K562 (cell line): ENCODE measurements around the gene NISCH. TPM values are rescaled to one million over a fixed set of nuclear protein-coding genes. Genes with fewer than 3 reads are reported as not detected.

ENCODE experiments used
- ATAC-seq: fragments of 200-7000 bp; cut with Tn5 transposase; 3 replicates; pipeline ENCODE4 v1.9.1; 2020; ENCODE audit warnings: moderate library complexity
- BruUV-seq: library from RNA; stranded (reverse); fragments of 400-500 nt; replicated peaks from 2 replicates; lab custom pipeline; 2021; lab: Mats Ljungman, UMichigan
- CTCF ChIA-PET: fragments of 300-600 bp; formaldehyde crosslinking; extraction: SDS; loops from one replicate; lab custom pipeline; 2021; ENCODE audit warnings: low intra/inter-chr PET ratio; lab: Yijun Ruan, JAX
- POLR2A ChIA-PET: fragments of 300-600, 350-650 bp; sonication (Branson Sonifier 250); formaldehyde crosslinking; extraction: SDS; loops from one replicate; lab custom pipeline; 2021; ENCODE audit warnings: antibody characterized with exemption, inconsistent platforms; lab: Yijun Ruan, JAX
- DNase-seq, 4 experiments: peaks; one replicate each; pipeline versions ENCODE4 v3.0.0 to v3.0.0-alpha.2; 2011 to 2018; ENCODE audit warnings: low spot score in 3 of 4, mixed read lengths in 3 of 4; ENCODE audit errors: extremely low read depth in 1 of 4
- FAIRE-seq: peaks from 2 replicates; lab custom pipeline; 2011; peaks lifted over from hg19 to GRCh38; lab: Jason Lieb, UNC
- H2AFZ ChIP-seq: 2 replicates; pipeline ENCODE4 v1.6.0; 2011; ENCODE audit warnings: low read depth, low read length, control low read depth, inconsistent platforms
- H3K27ac ChIP-seq: fragments of 200-600 bp; 3 replicates; pipeline ENCODE4 v1.8.0; 2011; ENCODE audit warnings: low read depth, mild to moderate bottlenecking, control low read depth, inconsistent platforms, low read length, moderate library complexity, mixed read lengths; ENCODE audit errors: extremely low read depth
- H3K27me3 ChIP-seq, 2 experiments: fragments of 300-600 bp in 1 of 2; 2 replicates in 1 of 2; 3 replicates in 1 of 2; pipeline versions ENCODE4 v1.6.0 to v1.8.0; 2011; ENCODE audit warnings: inconsistent platforms in 2 of 2, low read length in 2 of 2, mild to moderate bottlenecking in 1 of 2, mixed read lengths in 1 of 2, moderate library complexity in 1 of 2; ENCODE audit not compliant: control insufficient read depth in 2 of 2, insufficient read depth in 2 of 2
- H3K36me3 ChIP-seq: fragments of 300-600 bp; 3 replicates; pipeline ENCODE4 v1.8.0; 2011; ENCODE audit warnings: mild to moderate bottlenecking, low read length, inconsistent platforms; ENCODE audit not compliant: control insufficient read depth, insufficient read depth
- H3K4me1 ChIP-seq, 2 experiments: fragments of 200-600 bp in 1 of 2; replicated peaks in 1 of 2; 2 replicates in 1 of 2; 3 replicates in 1 of 2; pipeline versions ENCODE4 v1.5.1 to v1.8.0; 2011; ENCODE audit warnings: inconsistent platforms in 2 of 2, low read length in 2 of 2, mild to moderate bottlenecking in 1 of 2, mixed read lengths in 1 of 2, moderate library complexity in 1 of 2; ENCODE audit not compliant: control insufficient read depth in 2 of 2, insufficient read depth in 2 of 2
- H3K4me2 ChIP-seq: 2 replicates; pipeline ENCODE4 v1.6.1; 2011; ENCODE audit warnings: low read length, control low read depth, inconsistent platforms, mixed read lengths; ENCODE audit not compliant: insufficient read depth
- H3K4me3 ChIP-seq: fragments of 200-600 bp; sonication (generic), shearing (Covaris generic); 2 replicates; pipeline ENCODE4 v1.5.1; 2016; ENCODE audit warnings: control low read depth, inconsistent platforms
- H3K79me2 ChIP-seq: fragments of 200-600 bp; 3 replicates; pipeline ENCODE4 v1.8.0; 2011; ENCODE audit warnings: low read length, inconsistent platforms; ENCODE audit not compliant: control insufficient read depth, insufficient read depth
- H3K9ac ChIP-seq, 2 experiments: 2 replicates each; pipeline versions ENCODE4 v1.6.0 to v1.6.1; 2011; ENCODE audit warnings: low read depth in 2 of 2, low read length in 2 of 2, control low read depth in 1 of 2, inconsistent platforms in 1 of 2, mild to moderate bottlenecking in 1 of 2, mixed read lengths in 1 of 2; ENCODE audit not compliant: insufficient read depth in 1 of 2
- H3K9me1 ChIP-seq: one replicate; pipeline ENCODE4 v1.6.0; 2011; ENCODE audit warnings: inconsistent platforms, mild to moderate bottlenecking, low read length, moderate library complexity; ENCODE audit not compliant: control insufficient read depth, insufficient read depth
- H3K9me3 ChIP-seq: replicated peaks from 2 replicates; pipeline ENCODE4 v1.5.1; 2011; ENCODE audit warnings: low read depth, low read length, inconsistent platforms; ENCODE audit not compliant: control insufficient read depth, insufficient read depth
- H4K20me1 ChIP-seq: replicated peaks from 2 replicates; pipeline ENCODE4 v1.6.1; 2011; ENCODE audit warnings: low read length, inconsistent platforms, mixed read lengths; ENCODE audit not compliant: control insufficient read depth, insufficient read depth
- CREB5 ChIP-seq: fragments of 250-450 bp; sonication (Bioruptor Pico); IDR thresholded peaks from 2 replicates; pipeline ENCODE4 v1.5.0; 2020; ENCODE audit warnings: mild to moderate bottlenecking
- ETS1 ChIP-seq: conservative IDR thresholded peaks from 2 replicates; pipeline ENCODE4 v1.6.1; 2011; ENCODE audit warnings: low read depth, mild to moderate bottlenecking, low read length; ENCODE audit not compliant: control insufficient read depth
- ZBTB2 ChIP-seq: fragments of 450-650 bp; IDR thresholded peaks from 2 replicates; pipeline ENCODE4 v1.6.1; 2016; ENCODE audit warnings: antibody characterized with exemption
- ZFP1 ChIP-seq: fragments of 450-650 bp; formaldehyde crosslinking; IDR thresholded peaks from 2 replicates; pipeline ENCODE4 v1.4.0; 2020; ENCODE audit warnings: mild to moderate bottlenecking, mixed read lengths
- WGBS: fragments of 100-300 bp; shearing (Covaris generic); methylation state at CpG from one replicate; pipeline ENCODE4 v1.1.6; 2016; ENCODE audit warnings: low coverage, mixed read lengths; ENCODE audit not compliant: insufficient coverage; ENCODE audit errors: missing lambda C conversion rate; 5-methylcytosine and 5-hydroxymethylcytosine counted together
- in situ Hi-C: fragments of 300-500 bp; cut with MboI; formaldehyde crosslinking; loops from 4 replicates; pipeline ENCODE4 v1.15.0; 2018; ENCODE audit warnings: inconsistent platforms, mixed read lengths
- intact Hi-C: fragments of 100-400 bp; cut with micrococcal nuclease; formaldehyde crosslinking; loops from 2 replicates; pipeline ENCODE4 v1.14.2; 2022
- polyA plus RNA-seq, 8 experiments: library from polyadenylated mRNA; depleted of rRNA in 4 of 8; stranded (reverse) in 5 of 8; unstranded in 3 of 8; fragments of >200 nt; fragmentation: Nextera tagmentation in 2 of 8; fragmentation: Illumina TruSeq in 1 of 8; extraction: Ambion mirVana in 2 of 8; extraction: Trizol in 1 of 8; gene quantifications; 2 replicates each; pipeline versions ENCODE4 v1.2.1 to v1.2.3, GENCODE V29; 2011 to 2014; ENCODE audit warnings: inconsistent platforms in 1 of 8, missing spikeins in 1 of 8
- total RNA-seq, 7 experiments: library from RNA; depleted of rRNA in 6 of 7; stranded (reverse); fragments of >200 nt in 6 of 7; fragmentation: Illumina TruSeq in 2 of 7; extraction: Trizol in 2 of 7; gene quantifications; 2 replicates each; pipeline versions ENCODE4 v1.2.1 to v1.2.3, GENCODE V29; 2011 to 2021; ENCODE audit warnings: low replicate concordance in 1 of 7

NISCH gene
- total and polyA plus RNA-seq, 9 of the 15 experiments (the other 6 are each of a cell fraction or from before 2014, with no cell fraction given): 0.44 to 43.5 (median 23.4) TPM

- ChIA-PET POLR2A (no interaction called here), CTCF (no interaction called here)
- no peaks in the 10 kb centered on the region for H3K9me3 ChIP-seq
- no peaks in the 10 kb centered on the region for H4K20me1 ChIP-seq
- H3K27ac ChIP-seq: no peak overlapping the region
- no peak overlapping the region for H3K9ac ChIP-seq
- DNase-seq: no peak
- no peaks in the 10 kb centered on the region for H3K9me1 ChIP-seq
- no peaks in the 10 kb centered on the region for H3K36me3 ChIP-seq
- intact Hi-C loops: no loop called here
- BruUV-seq: no TSS peak
- H3K4me1 ChIP-seq: peaks cover 5 to 52% of the 10 kb centered on the region in 2 experiments; a peak in 3 of 5 replicates
- ATAC-seq: no peak; the same call in 2 of the 3 replicates
- no peak overlapping the region for H3K4me2 ChIP-seq
- 60% methylated on average over 5 of the region's 11 CpGs for WGBS
- H2AFZ ChIP-seq: no peak overlapping the region
- H3K79me2 ChIP-seq: no peaks in the 10 kb centered on the region
- TF ChIP-seq ETS1 (no peak), ZFP1 (CRISPR knock-in tag) (no peak), CREB5 (CRISPR knock-in tag) (no peak), ZBTB2 (no peak)
- no peaks in the 10 kb centered on the region for H3K27me3 ChIP-seq
- no peak overlapping the region for H3K4me3 ChIP-seq
- no peak for FAIRE-seq
- in situ Hi-C loops: no loop called here
Measured at GRCh38 chr3:52502808-52503350, 47.5 kb downstream of the NISCH start.
